Nucleus accumbens (tissue), 56 donors: ENCODE data around the gene SPPL2B.
A peak's percentile ranks its signal among the peaks of the same experiment; 100 is the strongest.
"Not testable (repeated sequence)": the region's sequence is repeated elsewhere in the genome, so short reads cannot be mapped to it uniquely, and the experiment has no call there.

Experiments
- DNase-seq, 56 donors: peaks; one replicate each; lab custom pipeline; 2025; lab: John Stamatoyannopoulos, UW

Gene SPPL2B, protein sequence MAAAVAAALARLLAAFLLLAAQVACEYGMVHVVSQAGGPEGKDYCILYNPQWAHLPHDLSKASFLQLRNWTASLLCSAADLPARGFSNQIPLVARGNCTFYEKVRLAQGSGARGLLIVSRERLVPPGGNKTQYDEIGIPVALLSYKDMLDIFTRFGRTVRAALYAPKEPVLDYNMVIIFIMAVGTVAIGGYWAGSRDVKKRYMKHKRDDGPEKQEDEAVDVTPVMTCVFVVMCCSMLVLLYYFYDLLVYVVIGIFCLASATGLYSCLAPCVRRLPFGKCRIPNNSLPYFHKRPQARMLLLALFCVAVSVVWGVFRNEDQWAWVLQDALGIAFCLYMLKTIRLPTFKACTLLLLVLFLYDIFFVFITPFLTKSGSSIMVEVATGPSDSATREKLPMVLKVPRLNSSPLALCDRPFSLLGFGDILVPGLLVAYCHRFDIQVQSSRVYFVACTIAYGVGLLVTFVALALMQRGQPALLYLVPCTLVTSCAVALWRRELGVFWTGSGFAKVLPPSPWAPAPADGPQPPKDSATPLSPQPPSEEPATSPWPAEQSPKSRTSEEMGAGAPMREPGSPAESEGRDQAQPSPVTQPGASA

GRCh38 chr19:2328401-2329148 lies at the start of gene SPPL2B, which contains the start of gene LSM7:
SPPL2B (plus strand) TSS chr19:2328684; CDS start chr19:2328710, 26 bp downstream.
LSM7 (minus strand) TSS chr19:2328586; CDS start chr19:2328566, 20 bp downstream.
- DNase-seq: peak in 54 of 56 donors; percentile 32 to 96 (median 80)

- no peak for DNase-seq
These were observed 47.7 kb upstream of the SPPL2B start for GRCh38 chr19:2280633-2281264.

- DNase-seq: not testable (repeated sequence)
These were observed 47.0 kb upstream of the SPPL2B start for GRCh38 chr19:2281265-2282061.

DNA sequence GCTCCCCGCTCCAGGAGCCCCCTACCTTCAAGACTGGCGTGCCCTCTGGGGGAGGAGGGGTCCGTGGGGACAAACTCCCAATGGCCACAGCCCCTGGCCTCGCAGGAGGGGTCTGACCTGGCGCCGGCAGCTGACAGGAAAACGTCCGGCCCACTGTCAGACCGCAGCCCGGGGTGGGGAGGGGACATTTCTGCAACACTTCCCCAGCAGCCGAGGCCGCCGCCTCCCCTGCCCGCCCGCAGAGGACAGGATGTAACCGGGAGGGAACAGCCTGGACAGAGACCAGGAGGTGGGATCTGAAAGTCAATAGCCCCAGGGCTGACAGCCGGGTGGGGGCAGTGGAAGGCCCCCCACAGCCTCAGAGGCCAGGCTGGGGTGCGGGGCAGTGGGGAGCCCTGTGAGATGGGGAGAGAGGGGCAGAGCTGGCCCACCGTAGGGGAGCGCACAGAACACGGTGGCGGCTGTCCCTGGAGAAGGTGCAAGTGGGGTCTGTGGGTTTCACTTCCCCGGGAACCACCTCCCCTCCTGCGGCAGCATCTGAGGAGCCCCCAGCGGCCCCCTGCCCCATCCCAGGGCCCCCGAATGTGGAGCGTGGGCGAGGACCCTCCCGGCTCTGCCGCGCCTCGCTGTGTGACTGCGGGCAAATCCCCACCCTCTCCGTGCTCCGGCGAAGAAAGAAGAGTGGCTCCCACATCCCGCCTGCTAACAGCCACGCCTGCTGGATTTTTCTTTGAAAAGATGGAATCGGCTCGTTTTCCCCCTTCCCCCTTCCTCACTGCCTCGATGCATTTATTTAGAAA lies 46.2 kb upstream of the SPPL2B start, which contains the start of gene PEAK3:
PEAK3 (minus strand) TSS at position 114 of the 800 bp plus-strand sequence. CDS start 1,244 bp downstream, outside the sequence.
- peak in 37 of 56 donors; percentile 11 to 75 (median 28) for DNase-seq

- no peak for DNase-seq
These were observed 45.6 kb upstream of the SPPL2B start for GRCh38 chr19:2282862-2283237.

DNA sequence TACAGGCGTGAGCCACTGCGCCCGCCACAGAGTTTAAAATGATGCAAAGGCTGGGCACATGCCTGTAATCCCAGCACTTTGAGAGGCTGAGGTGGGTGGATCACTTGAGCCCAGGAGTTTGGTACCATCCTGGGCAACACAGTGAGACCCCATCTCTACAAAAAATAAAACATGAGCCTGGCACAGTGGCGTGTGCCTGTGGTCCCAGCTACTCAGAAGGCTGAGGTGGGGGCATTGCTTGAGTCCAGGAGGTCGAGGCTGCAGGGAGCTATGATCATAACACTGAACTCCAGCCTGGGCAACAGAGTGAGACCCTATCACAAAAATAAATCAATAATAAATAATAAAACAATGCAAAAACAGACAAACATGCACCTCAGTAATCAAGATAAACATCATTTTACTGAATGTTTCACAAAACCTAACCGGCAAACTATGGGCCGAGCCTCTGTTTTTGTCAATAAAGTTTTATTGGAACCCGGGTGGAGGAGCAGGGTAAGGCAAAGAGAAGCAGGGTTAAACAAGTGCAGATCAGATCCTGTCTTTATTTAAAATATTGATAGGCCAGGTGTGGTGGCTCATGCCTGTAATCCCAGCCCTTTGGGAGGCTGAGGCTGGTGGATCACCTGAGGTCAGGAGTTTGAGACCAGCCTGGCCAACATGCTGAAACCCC lies 44.5 kb upstream of the SPPL2B start:
- no peak for DNase-seq

GRCh38 chr19:2286402-2287140 lies 41.9 kb upstream of the SPPL2B start:
- DNase-seq: no peak

DNA sequence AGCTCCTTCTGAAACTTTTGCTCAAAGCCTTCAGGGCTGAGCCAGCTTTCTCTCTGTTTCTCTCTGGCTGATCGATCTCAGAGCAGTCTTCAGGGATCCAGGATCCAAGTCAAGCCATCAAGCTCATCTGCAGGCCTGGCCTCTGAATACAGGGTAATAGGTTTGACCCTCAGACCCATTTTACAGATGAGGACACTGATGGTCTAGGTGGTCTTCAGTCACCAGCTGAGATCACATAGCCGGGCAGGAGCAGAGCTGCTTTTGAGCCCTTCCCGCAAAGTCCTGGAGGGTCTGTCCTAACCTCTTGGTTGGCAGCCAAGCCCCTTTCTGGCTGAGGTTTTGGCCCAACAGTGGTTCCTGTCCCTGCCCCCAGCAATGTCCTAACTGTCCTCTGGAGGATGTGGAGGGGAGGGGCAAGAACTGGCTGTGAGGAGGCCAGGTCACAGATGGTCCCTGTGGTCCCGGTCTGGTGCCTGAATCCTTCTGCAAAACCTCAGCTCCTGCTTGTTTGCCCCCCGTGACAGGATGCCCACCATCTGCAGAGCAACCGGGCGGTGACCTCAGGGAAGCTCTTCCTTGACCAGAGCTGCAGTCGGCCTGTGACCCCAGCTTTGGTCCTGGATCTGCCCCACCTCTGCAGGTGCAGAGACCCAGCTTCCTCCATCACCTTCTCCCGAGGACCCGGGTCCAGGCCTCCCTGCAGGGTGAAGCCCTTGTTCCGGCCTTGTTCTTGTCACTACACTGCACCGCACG lies 40.7 kb upstream of the SPPL2B start:
- DNase-seq: no peak

DNA sequence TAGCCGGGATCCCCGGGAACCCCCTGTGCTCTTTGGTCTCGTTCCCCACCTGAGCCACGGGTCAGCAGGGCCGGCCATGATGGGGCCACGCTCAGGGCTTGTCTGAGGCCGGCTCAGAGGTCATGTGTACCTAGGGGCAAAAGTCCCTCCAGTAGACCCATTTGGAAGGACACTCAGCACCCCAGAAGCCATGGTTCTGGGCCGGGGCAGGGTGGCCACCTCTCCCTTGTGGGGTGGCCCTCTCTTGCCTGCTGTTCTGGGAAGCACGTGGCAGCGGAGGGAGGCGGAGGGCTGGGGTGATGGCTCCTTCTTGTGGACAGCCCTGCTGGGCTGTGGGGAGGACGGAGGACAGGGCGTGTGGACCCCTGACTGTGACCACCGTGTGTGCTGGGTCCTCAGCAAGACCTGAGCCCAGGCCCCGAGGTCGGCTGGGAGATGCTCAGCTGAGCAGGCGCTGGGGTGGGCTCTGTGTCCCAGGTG lies 40.1 kb upstream of the SPPL2B start:
- no peak for DNase-seq

GRCh38 chr19:2288818-2289713 lies 39.4 kb upstream of the SPPL2B start:
- DNase-seq: no peak

GRCh38 chr19:2289714-2290435 lies 38.6 kb upstream of the SPPL2B start:
- DNase-seq: no peak

- DNase-seq: no peak
These were observed 37.9 kb upstream of the SPPL2B start for GRCh38 chr19:2290441-2291184.

DNA sequence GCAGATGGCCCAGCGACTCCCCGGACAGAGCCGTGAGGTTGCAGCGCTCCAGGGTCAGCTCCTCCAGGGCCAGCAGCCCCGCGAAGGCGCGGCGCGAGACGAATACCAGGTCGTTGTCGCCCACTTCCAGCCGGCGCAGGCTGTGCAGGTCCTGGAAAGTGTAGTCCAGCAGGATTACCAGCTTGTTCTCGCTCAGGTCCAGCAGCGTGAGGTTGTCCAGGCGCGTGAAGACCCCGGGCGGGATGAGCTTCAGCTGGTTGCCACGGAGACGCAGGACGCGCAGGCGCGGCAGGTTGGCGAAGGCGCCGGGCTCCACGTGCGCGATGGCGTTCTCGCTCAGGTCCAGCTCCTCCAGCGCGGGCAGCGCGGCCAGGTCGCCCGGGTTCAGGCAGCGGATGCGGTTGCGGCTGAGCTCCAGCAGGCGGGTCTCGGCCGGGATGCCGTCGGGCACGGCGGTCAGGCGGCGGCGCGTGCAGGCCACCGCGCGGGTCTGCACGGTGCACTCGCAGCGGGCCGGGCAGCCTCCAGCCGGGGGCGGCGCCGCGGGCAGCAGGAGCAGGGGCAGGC lies 37.2 kb upstream of the SPPL2B start:
- DNase-seq: peak in 1 of 56 donors; percentile 14
